ENCODE measurements around the gene SFSWAP.

DNA sequence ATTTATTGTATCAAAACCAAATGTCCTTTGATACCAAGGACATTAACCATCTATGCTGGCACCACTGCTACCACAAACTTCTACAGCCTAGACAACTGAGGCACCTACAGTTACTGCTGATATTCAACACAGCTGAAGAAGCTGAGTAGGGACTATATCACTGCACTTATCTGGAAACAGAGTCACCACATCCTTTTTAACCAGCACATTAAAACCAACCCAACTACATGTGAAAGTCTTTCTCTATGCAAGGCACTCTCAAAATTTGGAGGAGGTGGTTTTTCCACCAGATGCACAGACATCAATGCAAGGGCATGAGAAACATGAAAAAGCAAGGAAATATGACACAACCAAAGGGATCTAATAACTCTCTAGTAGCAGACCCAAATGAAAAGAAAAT, 7.7 kb upstream of the SFSWAP start:
- TF ChIP-seq SPI1 (IDR thresholded peaks at IDR 0.05; ENCODE audit: borderline replicate concordance, low read depth) (no peak), GABPA (IDR thresholded peaks at IDR 0.05; ENCODE audit: low read depth) (no peak)
- TF ChIP-seq, protein P1, sequence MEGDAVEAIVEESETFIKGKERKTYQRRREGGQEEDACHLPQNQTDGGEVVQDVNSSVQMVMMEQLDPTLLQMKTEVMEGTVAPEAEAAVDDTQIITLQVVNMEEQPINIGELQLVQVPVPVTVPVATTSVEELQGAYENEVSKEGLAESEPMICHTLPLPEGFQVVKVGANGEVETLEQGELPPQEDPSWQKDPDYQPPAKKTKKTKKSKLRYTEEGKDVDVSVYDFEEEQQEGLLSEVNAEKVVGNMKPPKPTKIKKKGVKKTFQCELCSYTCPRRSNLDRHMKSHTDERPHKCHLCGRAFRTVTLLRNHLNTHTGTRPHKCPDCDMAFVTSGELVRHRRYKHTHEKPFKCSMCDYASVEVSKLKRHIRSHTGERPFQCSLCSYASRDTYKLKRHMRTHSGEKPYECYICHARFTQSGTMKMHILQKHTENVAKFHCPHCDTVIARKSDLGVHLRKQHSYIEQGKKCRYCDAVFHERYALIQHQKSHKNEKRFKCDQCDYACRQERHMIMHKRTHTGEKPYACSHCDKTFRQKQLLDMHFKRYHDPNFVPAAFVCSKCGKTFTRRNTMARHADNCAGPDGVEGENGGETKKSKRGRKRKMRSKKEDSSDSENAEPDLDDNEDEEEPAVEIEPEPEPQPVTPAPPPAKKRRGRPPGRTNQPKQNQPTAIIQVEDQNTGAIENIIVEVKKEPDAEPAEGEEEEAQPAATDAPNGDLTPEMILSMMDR (IDR thresholded peaks at IDR 0.05; ENCODE audit: insufficient read depth, low read length), result no peak
- TF ChIP-seq, protein P2, sequence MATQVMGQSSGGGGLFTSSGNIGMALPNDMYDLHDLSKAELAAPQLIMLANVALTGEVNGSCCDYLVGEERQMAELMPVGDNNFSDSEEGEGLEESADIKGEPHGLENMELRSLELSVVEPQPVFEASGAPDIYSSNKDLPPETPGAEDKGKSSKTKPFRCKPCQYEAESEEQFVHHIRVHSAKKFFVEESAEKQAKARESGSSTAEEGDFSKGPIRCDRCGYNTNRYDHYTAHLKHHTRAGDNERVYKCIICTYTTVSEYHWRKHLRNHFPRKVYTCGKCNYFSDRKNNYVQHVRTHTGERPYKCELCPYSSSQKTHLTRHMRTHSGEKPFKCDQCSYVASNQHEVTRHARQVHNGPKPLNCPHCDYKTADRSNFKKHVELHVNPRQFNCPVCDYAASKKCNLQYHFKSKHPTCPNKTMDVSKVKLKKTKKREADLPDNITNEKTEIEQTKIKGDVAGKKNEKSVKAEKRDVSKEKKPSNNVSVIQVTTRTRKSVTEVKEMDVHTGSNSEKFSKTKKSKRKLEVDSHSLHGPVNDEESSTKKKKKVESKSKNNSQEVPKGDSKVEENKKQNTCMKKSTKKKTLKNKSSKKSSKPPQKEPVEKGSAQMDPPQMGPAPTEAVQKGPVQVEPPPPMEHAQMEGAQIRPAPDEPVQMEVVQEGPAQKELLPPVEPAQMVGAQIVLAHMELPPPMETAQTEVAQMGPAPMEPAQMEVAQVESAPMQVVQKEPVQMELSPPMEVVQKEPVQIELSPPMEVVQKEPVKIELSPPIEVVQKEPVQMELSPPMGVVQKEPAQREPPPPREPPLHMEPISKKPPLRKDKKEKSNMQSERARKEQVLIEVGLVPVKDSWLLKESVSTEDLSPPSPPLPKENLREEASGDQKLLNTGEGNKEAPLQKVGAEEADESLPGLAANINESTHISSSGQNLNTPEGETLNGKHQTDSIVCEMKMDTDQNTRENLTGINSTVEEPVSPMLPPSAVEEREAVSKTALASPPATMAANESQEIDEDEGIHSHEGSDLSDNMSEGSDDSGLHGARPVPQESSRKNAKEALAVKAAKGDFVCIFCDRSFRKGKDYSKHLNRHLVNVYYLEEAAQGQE (IDR thresholded peaks at IDR 0.05; ENCODE audit: insufficient replicate concordance, low read depth), result no peak

Data from HL-60 (cell line).